ENCODE measurements around the gene DHH. TPM values are rescaled to one million over a fixed set of nuclear protein-coding genes. Genes with fewer than 3 reads are reported as not detected.

Gene DHH
- polyA plus RNA-seq, 2 of the 4 experiments (the other 2 are of a cell fraction), result not detected

GRCh38 chr12:49131051-49131893, 36.7 kb upstream of the DHH start, which contains the start of gene TUBA1B:
Gene TUBA1B (minus strand): TSS chr12:49131395. CDS start chr12:49131300, 95 bp downstream.
- CTCF ChIA-PET, result interaction anchor here (0.6 to 6.6 kb wide), 34 partner anchors 9 to 239 kb away, joined by 3 to 115 read pairs (median 4); partner anchors contain the start of genes DHH, LMBR1L, RHEBL1 and TUBA1C
- TF ChIP-seq SMC3 (IDR thresholded peaks at IDR 0.05) (peak; percentile 12; the same call in 1 of the 3 replicates), HOXA7 (CRISPR knock-in tag; IDR thresholded peaks at IDR 0.05) (no peak), RFX5 (IDR thresholded peaks at IDR 0.05) (0 out of 2 replicates have a peak, but pooled peaks have one; percentile 14), NR3C1 (IDR thresholded peaks at IDR 0.05) (no peak), GATA3 (IDR thresholded peaks at IDR 0.05; ENCODE audit: borderline replicate concordance) (peak; percentile 1; the same call in 1 of the 2 replicates), RAD21 (conservative IDR thresholded peaks at IDR 0.05 in 1 of 2, IDR thresholded peaks at IDR 0.05 in 1 of 2) (0 out of 5 replicates have a peak, but pooled peaks of 1 of the 2 experiments have one; percentile 9), JUN (IDR thresholded peaks at IDR 0.05) (peak; percentile 98 to 99), CEBPB (IDR thresholded peaks at IDR 0.05) (peak in 1 of 2 experiments; percentile 25; a peak in 1 of 4 replicates), POLR2A (IDR thresholded peaks at IDR 0.05; ENCODE audit: low read length) (peak; percentile 98), KDM5A (IDR thresholded peaks at IDR 0.05) (no peak), BCL3 (IDR thresholded peaks at IDR 0.05) (peak; percentile 100), ESRRA (IDR thresholded peaks at IDR 0.05; ENCODE audit: borderline replicate concordance, low read length) (no peak), TP53 (CRISPR knock-in tag; IDR thresholded peaks at IDR 0.05) (peak; percentile 12; the same call in 1 of the 2 replicates), EP300 (IDR thresholded peaks at IDR 0.05) (no peak), BHLHE40 (IDR thresholded peaks at IDR 0.05; ENCODE audit: low read depth, low read length) (no peak), PHF8 (IDR thresholded peaks at IDR 0.05; ENCODE audit: borderline replicate concordance, low read depth) (peak; percentile 99), ZC3H11A (IDR thresholded peaks at IDR 0.05) (peak; percentile 4; the same call in 1 of the 2 replicates), MYC (IDR thresholded peaks at IDR 0.05; ENCODE audit: borderline replicate concordance, low read length) (0 out of 2 replicates have a peak, but pooled peaks have one; percentile 68)
- TF ChIP-seq, protein P1, sequence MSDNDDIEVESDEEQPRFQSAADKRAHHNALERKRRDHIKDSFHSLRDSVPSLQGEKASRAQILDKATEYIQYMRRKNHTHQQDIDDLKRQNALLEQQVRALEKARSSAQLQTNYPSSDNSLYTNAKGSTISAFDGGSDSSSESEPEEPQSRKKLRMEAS (IDR thresholded peaks at IDR 0.05), result peak; percentile 96
- TF ChIP-seq, protein P2, sequence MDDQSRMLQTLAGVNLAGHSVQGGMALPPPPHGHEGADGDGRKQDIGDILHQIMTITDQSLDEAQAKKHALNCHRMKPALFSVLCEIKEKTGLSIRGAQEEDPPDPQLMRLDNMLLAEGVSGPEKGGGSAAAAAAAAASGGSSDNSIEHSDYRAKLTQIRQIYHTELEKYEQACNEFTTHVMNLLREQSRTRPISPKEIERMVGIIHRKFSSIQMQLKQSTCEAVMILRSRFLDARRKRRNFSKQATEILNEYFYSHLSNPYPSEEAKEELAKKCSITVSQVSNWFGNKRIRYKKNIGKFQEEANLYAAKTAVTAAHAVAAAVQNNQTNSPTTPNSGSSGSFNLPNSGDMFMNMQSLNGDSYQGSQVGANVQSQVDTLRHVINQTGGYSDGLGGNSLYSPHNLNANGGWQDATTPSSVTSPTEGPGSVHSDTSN (IDR thresholded peaks at IDR 0.05), result peak; percentile 71
- TF ChIP-seq, protein P3, sequence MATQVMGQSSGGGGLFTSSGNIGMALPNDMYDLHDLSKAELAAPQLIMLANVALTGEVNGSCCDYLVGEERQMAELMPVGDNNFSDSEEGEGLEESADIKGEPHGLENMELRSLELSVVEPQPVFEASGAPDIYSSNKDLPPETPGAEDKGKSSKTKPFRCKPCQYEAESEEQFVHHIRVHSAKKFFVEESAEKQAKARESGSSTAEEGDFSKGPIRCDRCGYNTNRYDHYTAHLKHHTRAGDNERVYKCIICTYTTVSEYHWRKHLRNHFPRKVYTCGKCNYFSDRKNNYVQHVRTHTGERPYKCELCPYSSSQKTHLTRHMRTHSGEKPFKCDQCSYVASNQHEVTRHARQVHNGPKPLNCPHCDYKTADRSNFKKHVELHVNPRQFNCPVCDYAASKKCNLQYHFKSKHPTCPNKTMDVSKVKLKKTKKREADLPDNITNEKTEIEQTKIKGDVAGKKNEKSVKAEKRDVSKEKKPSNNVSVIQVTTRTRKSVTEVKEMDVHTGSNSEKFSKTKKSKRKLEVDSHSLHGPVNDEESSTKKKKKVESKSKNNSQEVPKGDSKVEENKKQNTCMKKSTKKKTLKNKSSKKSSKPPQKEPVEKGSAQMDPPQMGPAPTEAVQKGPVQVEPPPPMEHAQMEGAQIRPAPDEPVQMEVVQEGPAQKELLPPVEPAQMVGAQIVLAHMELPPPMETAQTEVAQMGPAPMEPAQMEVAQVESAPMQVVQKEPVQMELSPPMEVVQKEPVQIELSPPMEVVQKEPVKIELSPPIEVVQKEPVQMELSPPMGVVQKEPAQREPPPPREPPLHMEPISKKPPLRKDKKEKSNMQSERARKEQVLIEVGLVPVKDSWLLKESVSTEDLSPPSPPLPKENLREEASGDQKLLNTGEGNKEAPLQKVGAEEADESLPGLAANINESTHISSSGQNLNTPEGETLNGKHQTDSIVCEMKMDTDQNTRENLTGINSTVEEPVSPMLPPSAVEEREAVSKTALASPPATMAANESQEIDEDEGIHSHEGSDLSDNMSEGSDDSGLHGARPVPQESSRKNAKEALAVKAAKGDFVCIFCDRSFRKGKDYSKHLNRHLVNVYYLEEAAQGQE (IDR thresholded peaks at IDR 0.05), result peak; percentile 55
- TF ChIP-seq, protein P4, sequence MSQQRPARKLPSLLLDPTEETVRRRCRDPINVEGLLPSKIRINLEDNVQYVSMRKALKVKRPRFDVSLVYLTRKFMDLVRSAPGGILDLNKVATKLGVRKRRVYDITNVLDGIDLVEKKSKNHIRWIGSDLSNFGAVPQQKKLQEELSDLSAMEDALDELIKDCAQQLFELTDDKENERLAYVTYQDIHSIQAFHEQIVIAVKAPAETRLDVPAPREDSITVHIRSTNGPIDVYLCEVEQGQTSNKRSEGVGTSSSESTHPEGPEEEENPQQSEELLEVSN (IDR thresholded peaks at IDR 0.05; ENCODE audit: borderline replicate concordance, low read depth), result peak; percentile 93

More at GRCh38 chr12:49131051-49131893, 36.7 kb upstream of the DHH start, which contains the start of gene TUBA1B:
- peak within 1 kb of the TSS; percentile 99 for H3K27ac ChIP-seq
- H3K4me1 ChIP-seq, result peaks cover 27% of the 10 kb centered on the region
- 1% methylated on average over 46 of the region's 79 CpGs for WGBS (ENCODE audit: missing lambda C conversion rate)
- ATAC-seq (peak; percentile 84 to 87), DNase-seq (ENCODE audit: low read depth in 1 of 2, low spot score in 1 of 2) (peak; percentile 76 to 92), FAIRE-seq (no peak)
- H3K9me3 ChIP-seq, result no peaks in the 10 kb centered on the region
- POLR2A ChIA-PET, result interaction anchor here (0.6 to 3.4 kb wide), 42 partner anchors 9 to 610 kb away, joined by 3 to 66 read pairs (median 4); partner anchors contain the start of genes DDN, DHH, LMBR1L and PRKAG1
- peak within 1 kb of the TSS; percentile 93 for H3K4me3 ChIP-seq
- peak within 1 kb of the TSS; percentile 96 for H3K4me2 ChIP-seq
